Activated CD4-positive, alpha-beta memory T cell treated with anti-CD3 and anti-CD28 coated beads for 36 hours (primary cell): ENCODE data around the gene PLEKHA3. TPM values are rescaled to one million over a fixed set of nuclear protein-coding genes. Genes with fewer than 3 reads are reported as not detected.

Experiments used
- CTCF ChIA-PET: fragments of 350-600 bp; sonication (Branson Sonifier 250); formaldehyde crosslinking; loops from one replicate; lab custom pipeline; 2021; ENCODE audit warnings: antibody characterized with exemption, inconsistent platforms; lab: Charles Lee
- POLR2A ChIA-PET: fragments of 350-600 bp; sonication (Branson Sonifier 250); formaldehyde crosslinking; loops from one replicate; lab custom pipeline; 2021; ENCODE audit warnings: antibody characterized with exemption; lab: Charles Lee
- DNase-seq: peaks from one replicate; pipeline ENCODE4 v3.0.0-alpha.2; 2020
- H3K27ac Mint-ChIP-seq: one replicate; pipeline ENCODE4 v1.8.0; 2021; ENCODE audit warnings: mixed read lengths
- H3K27me3 Mint-ChIP-seq: one replicate; pipeline ENCODE4 v1.8.0; 2021; ENCODE audit warnings: mixed read lengths
- H3K36me3 Mint-ChIP-seq: one replicate; pipeline ENCODE4 v1.8.0; 2021; ENCODE audit warnings: mixed read lengths
- H3K4me1 Mint-ChIP-seq: one replicate; pipeline ENCODE4 v1.8.0; 2021; ENCODE audit warnings: low read depth, mixed read lengths
- H3K4me3 Mint-ChIP-seq: one replicate; pipeline ENCODE4 v1.8.0; 2021; ENCODE audit warnings: mild to moderate bottlenecking, mixed read lengths
- H3K9me3 Mint-ChIP-seq: one replicate; pipeline ENCODE4 v1.8.0; 2021; ENCODE audit warnings: mixed read lengths
- intact Hi-C: fragments of 100-400 bp; cut with micrococcal nuclease; formaldehyde crosslinking; loops from one replicate; pipeline ENCODE4 v1.15.1; 2023
- total RNA-seq, 2 experiments: library from RNA; stranded (reverse); gene quantifications; one replicate each; pipeline ENCODE4 v1.2.3, GENCODE V29; 2021

Gene PLEKHA3
- total RNA-seq, 2 experiments from 2014 or later, result 22.8 to 27.5 TPM

DNA sequence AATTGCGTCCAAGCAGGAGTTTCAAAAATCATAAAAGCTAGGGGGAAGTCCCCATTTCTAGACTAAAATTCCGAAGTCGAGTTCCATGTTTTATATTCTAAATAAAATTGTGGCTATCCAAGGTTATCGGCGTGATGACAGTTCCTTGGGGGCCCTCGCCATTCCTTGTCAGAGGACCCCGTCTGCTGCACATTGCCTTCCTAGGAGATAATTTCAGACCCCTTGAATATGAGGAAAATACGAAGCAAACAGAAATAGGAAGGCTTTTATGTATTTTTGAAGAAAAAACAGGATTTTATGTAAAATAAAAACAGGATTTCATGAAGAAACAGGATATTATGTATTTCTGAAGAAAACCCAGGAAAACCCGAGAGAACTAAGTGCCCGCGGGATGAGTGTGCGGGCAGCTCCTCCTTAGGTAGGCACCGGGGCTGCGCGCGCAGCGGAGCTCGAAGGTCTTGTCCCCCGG lies 465 bp upstream of the PLEKHA3 start:
- POLR2A ChIA-PET, result interaction anchor here (3.3 kb wide), 1 partner anchor 29 kb away, joined by 12 read pairs; the partner anchor contains the start of genes PJVK and PRKRA
- no peak for DNase-seq
- peaks cover 37% of the 10 kb centered on the region for H3K4me1 Mint-ChIP-seq
- intact Hi-C loops, result loop anchor here (1.0 to 10.0 kb wide), 5 partner anchors 44 to 415 kb away; no protein-coding TSS in a partner anchor
- H3K27ac Mint-ChIP-seq, result peak overlapping the region; percentile 97
- H3K4me3 Mint-ChIP-seq, result peak overlapping the region; percentile 97
- no peaks in the 10 kb centered on the region for H3K36me3 Mint-ChIP-seq
- CTCF ChIA-PET, result interaction anchor here (1.0 to 2.3 kb wide), 5 partner anchors 30 to 368 kb away, joined by 3 to 10 read pairs (median 6); partner anchors contain the start of gene RBM45
- no peaks in the 10 kb centered on the region for H3K9me3 Mint-ChIP-seq
- no peaks in the 10 kb centered on the region for H3K27me3 Mint-ChIP-seq

GRCh38 chr2:178482437-178482836 lies 2.2 kb downstream of the PLEKHA3 start:
- Mint-ChIP-seq H3K36me3 (peaks cover 14% of the 10 kb centered on the region), H3K27ac (no peak overlapping the region), H3K27me3 (no peaks in the 10 kb centered on the region), H3K4me1 (peaks cover 40% of the 10 kb centered on the region), H3K9me3 (no peaks in the 10 kb centered on the region), H3K4me3 (peak overlapping the region; percentile 51)
- intact Hi-C loops, result no loop called here
- DNase-seq, result peak; percentile 11
- CTCF ChIA-PET, result interaction anchor here (0.6 to 1.0 kb wide), 3 partner anchors 10 to 85 kb away, joined by 3 read pairs; no protein-coding TSS in a partner anchor
- POLR2A ChIA-PET, result no interaction called here

DNA sequence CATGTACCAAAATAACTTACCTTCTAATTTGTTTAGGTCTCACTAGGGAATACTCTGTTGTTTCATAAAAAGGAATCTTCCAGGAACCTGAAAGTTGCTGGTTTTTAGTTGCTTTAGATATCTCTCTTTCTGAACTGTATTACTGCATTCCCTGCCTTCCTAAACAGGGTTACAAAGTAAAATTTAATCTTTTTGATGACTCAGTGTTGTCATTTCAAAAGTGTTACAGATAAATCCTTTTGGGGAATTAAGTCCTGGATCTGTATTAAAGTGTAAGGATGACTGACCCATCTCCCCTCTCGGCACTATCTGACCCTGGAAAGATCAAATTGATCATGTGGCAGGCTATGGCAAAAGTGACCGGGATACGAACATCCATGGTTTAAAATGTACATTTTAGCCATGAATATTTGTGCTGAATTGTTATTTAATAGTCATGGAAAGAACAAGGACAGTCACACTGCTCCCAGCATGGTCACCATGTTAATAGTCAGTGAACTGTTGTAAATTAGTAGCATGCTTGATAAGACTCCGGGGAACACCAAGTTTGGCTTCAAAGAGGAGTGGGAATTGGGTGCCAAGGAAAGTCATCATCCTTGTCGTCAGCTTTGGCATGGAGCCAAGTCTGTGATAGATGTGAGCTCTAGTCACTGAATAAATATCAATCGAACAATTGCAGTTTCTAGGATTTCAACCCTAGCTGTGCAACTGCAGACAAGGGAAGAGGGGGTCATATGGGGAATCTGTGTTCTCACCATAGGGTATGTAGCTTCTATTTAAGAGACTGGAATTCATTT lies 4.2 kb downstream of the PLEKHA3 start:
- Mint-ChIP-seq H3K27me3 (no peaks in the 10 kb centered on the region), H3K4me3 (no peak overlapping the region), H3K4me1 (peaks cover 42% of the 10 kb centered on the region), H3K27ac (no peak overlapping the region), H3K9me3 (no peaks in the 10 kb centered on the region), H3K36me3 (peaks cover 23% of the 10 kb centered on the region)
- DNase-seq, result no peak
- intact Hi-C loops, result no loop called here
- ChIA-PET POLR2A (no interaction called here), CTCF (no interaction called here)

- Mint-ChIP-seq H3K4me1 (peaks cover 40% of the 10 kb centered on the region), H3K4me3 (no peak overlapping the region), H3K9me3 (no peaks in the 10 kb centered on the region), H3K27me3 (no peaks in the 10 kb centered on the region), H3K36me3 (peaks cover 29% of the 10 kb centered on the region), H3K27ac (no peak overlapping the region)
- CTCF ChIA-PET, result no interaction called here
- POLR2A ChIA-PET, result no interaction called here
- intact Hi-C loops, result no loop called here
- no peak for DNase-seq
Measured at GRCh38 chr2:178485356-178485755, 5.1 kb downstream of the PLEKHA3 start.

- ChIA-PET POLR2A (no interaction called here), CTCF (no interaction called here)
- H3K9me3 Mint-ChIP-seq, result no peaks in the 10 kb centered on the region
- H3K4me1 Mint-ChIP-seq, result peaks cover 14% of the 10 kb centered on the region
- H3K27ac Mint-ChIP-seq, result no peak overlapping the region
- H3K4me3 Mint-ChIP-seq, result no peak overlapping the region
- intact Hi-C loops, result no loop called here
- H3K36me3 Mint-ChIP-seq, result peaks cover 56% of the 10 kb centered on the region
- no peak for DNase-seq
- no peaks in the 10 kb centered on the region for H3K27me3 Mint-ChIP-seq
Measured at GRCh38 chr2:178491612-178492011, 11.4 kb downstream of the PLEKHA3 start.

- no peak overlapping the region for H3K27ac Mint-ChIP-seq
- no peak for DNase-seq
- H3K4me3 Mint-ChIP-seq, result no peak overlapping the region
- ChIA-PET POLR2A (no interaction called here), CTCF (interaction anchor here (0.6 kb wide), 1 partner anchor 170 kb away, joined by 3 read pairs; no protein-coding TSS in a partner anchor)
- peaks cover 54% of the 10 kb centered on the region for H3K36me3 Mint-ChIP-seq
- H3K27me3 Mint-ChIP-seq, result no peaks in the 10 kb centered on the region
- intact Hi-C loops, result no loop called here
- H3K9me3 Mint-ChIP-seq, result no peaks in the 10 kb centered on the region
- H3K4me1 Mint-ChIP-seq, result peaks cover 2% of the 10 kb centered on the region
Measured at GRCh38 chr2:178496049-178496448, 15.8 kb downstream of the PLEKHA3 start.

- no peaks in the 10 kb centered on the region for H3K9me3 Mint-ChIP-seq
- ChIA-PET CTCF (interaction anchor here (0.5 to 0.9 kb wide), 2 partner anchors 17 to 83 kb away, joined by 3 read pairs; no protein-coding TSS in a partner anchor), POLR2A (no interaction called here)
- H3K4me3 Mint-ChIP-seq, result no peak overlapping the region
- no peaks in the 10 kb centered on the region for H3K27me3 Mint-ChIP-seq
- H3K4me1 Mint-ChIP-seq, result no peaks in the 10 kb centered on the region
- DNase-seq, result no peak
- H3K36me3 Mint-ChIP-seq, result peaks cover 58% of the 10 kb centered on the region
- intact Hi-C loops, result no loop called here
- H3K27ac Mint-ChIP-seq, result no peak overlapping the region
Measured at GRCh38 chr2:178498137-178498536, 17.9 kb downstream of the PLEKHA3 start.

GRCh38 chr2:178499640-178500039 lies 19.4 kb downstream of the PLEKHA3 start:
- POLR2A ChIA-PET, result no interaction called here
- H3K9me3 Mint-ChIP-seq, result no peaks in the 10 kb centered on the region
- no peak overlapping the region for H3K4me3 Mint-ChIP-seq
- H3K4me1 Mint-ChIP-seq, result no peaks in the 10 kb centered on the region
- CTCF ChIA-PET, result interaction anchor here (1.2 kb wide), 1 partner anchor 85 kb away, joined by 3 read pairs; no protein-coding TSS in a partner anchor
- intact Hi-C loops, result no loop called here
- no peak for DNase-seq
- peaks cover 53% of the 10 kb centered on the region for H3K36me3 Mint-ChIP-seq
- H3K27ac Mint-ChIP-seq, result no peak overlapping the region
- H3K27me3 Mint-ChIP-seq, result no peaks in the 10 kb centered on the region

GRCh38 chr2:178502751-178503150 lies 22.5 kb downstream of the PLEKHA3 start:
- H3K4me3 Mint-ChIP-seq, result no peak overlapping the region
- peaks cover 9% of the 10 kb centered on the region for H3K4me1 Mint-ChIP-seq
- intact Hi-C loops, result no loop called here
- ChIA-PET POLR2A (no interaction called here), CTCF (interaction anchor here (0.6 to 1.6 kb wide), 3 partner anchors 10 to 20 kb away, joined by 3 to 4 read pairs (median 3); no protein-coding TSS in a partner anchor)
- no peaks in the 10 kb centered on the region for H3K9me3 Mint-ChIP-seq
- no peaks in the 10 kb centered on the region for H3K27me3 Mint-ChIP-seq
- no peak for DNase-seq
- no peak overlapping the region for H3K27ac Mint-ChIP-seq
- H3K36me3 Mint-ChIP-seq, result peaks cover 40% of the 10 kb centered on the region

- CTCF ChIA-PET, result no interaction called here
- H3K9me3 Mint-ChIP-seq, result no peaks in the 10 kb centered on the region
- no peak overlapping the region for H3K4me3 Mint-ChIP-seq
- no peak overlapping the region for H3K27ac Mint-ChIP-seq
- POLR2A ChIA-PET, result no interaction called here
- peaks cover 23% of the 10 kb centered on the region for H3K36me3 Mint-ChIP-seq
- intact Hi-C loops, result no loop called here
- DNase-seq, result no peak
- H3K27me3 Mint-ChIP-seq, result no peaks in the 10 kb centered on the region
- peaks cover 14% of the 10 kb centered on the region for H3K4me1 Mint-ChIP-seq
Measured at GRCh38 chr2:178506101-178506500, 25.8 kb downstream of the PLEKHA3 start.

- no peak overlapping the region for H3K27ac Mint-ChIP-seq
- DNase-seq, result no peak
Measured at GRCh38 chr2:178506524-178506923, 26.3 kb downstream of the PLEKHA3 start.

GRCh38 chr2:178506949-178507348 lies 26.7 kb downstream of the PLEKHA3 start:
- no peak overlapping the region for H3K4me3 Mint-ChIP-seq
- ChIA-PET POLR2A (no interaction called here), CTCF (interaction anchor here (1.0 kb wide), 1 partner anchor 24 kb away, joined by 3 read pairs; no protein-coding TSS in a partner anchor)
- no peak overlapping the region for H3K27ac Mint-ChIP-seq
- intact Hi-C loops, result no loop called here
- H3K4me1 Mint-ChIP-seq, result peaks cover 14% of the 10 kb centered on the region
- H3K9me3 Mint-ChIP-seq, result no peaks in the 10 kb centered on the region
- H3K36me3 Mint-ChIP-seq, result peaks cover 23% of the 10 kb centered on the region
- no peaks in the 10 kb centered on the region for H3K27me3 Mint-ChIP-seq
- no peak for DNase-seq

More at GRCh38 chr2:178506524-178506923, 26.3 kb downstream of the PLEKHA3 start:
- ChIA-PET POLR2A (no interaction called here), CTCF (no interaction called here)
- Mint-ChIP-seq H3K36me3 (peaks cover 24% of the 10 kb centered on the region), H3K9me3 (no peaks in the 10 kb centered on the region), H3K27me3 (no peaks in the 10 kb centered on the region), H3K4me1 (peaks cover 14% of the 10 kb centered on the region), H3K4me3 (no peak overlapping the region)
- intact Hi-C loops, result no loop called here
